GM21528 (cell line): ENCODE data around the gene BICD1.
"Not testable (repeated sequence)": the region's sequence is repeated elsewhere in the genome, so short reads cannot be mapped to it uniquely, and the experiment has no call there.

ENCODE experiments used
- ATAC-seq: cut with Tn5 transposase; IDR thresholded peaks from one replicate; pipeline ENCODE4 v1.9.1; 2021; ENCODE audit warnings: mild to moderate bottlenecking, moderate library complexity; ENCODE audit not compliant: unreplicated experiment, low FRiP score

The BICD1 gene

DNA sequence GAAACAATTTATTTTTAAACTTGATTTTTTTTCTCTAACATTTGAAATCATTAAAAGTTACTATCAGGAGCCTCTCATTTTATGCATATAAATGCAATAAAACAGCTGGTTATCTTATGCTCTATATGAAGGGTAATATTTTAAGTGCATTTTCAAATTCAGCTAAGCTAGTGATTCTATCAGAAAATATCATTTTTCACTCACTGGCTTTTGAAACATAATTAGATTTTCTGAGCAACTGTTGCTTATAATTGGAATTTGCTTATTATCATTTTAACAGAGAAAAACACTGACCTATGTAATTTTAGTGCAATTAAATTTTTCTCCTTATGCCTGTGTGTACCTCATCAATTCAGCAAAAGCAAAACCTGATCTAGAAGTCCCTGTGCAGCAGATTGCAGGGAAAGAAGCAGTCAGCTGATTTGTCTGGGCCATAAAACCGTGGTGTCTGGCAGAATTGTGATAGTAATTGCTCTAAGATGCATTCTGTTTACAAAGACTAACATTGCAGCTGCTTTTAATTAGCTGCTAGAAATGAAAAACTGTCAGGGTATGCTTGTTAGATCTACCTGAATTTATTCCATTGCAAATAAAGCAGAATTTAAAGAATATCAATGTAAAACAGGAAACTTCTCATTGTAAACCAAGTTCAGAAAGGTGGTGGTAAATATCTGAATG is 75.0 kb downstream of the BICD1 start:
- no peak for ATAC-seq

DNA sequence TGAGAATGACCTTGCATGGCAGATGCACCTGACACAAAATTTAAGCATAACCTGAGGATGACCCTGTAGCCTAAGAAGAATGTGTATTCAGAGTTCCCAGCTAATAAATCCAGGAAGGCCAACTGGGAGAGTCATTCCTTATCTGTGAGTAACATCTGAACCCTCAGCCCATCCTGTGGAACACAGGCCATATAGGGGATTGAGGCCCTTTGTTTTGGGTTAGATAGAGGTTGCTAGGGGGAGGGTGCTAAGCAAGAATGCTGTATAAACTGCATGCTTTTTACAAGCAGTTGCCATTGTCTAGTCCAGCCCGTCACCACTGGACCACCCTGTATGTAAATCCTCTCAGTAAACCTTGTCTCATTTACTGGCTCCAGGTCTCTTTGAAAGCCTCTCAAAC is 77.0 kb downstream of the BICD1 start:
- no peak for ATAC-seq

DNA sequence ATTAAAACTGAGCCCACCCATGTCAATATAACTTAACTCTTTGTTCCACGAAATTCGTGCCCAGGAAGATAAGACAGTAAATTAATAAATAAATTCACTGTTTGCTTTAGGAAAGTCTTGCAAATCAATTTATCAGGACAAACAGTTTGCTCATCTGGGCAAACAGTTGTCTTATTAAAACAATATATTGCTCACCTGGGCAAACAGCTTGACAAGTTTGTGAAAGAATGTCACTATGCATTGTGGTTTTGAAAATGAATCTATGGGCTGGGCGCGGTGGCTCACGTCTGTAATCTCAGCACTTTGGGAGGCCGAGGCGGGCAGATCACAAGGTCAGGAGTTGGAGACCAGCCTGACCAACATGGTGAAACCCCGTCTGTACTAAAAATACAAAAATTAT is 80.5 kb downstream of the BICD1 start:
- not testable (repeated sequence) for ATAC-seq

DNA sequence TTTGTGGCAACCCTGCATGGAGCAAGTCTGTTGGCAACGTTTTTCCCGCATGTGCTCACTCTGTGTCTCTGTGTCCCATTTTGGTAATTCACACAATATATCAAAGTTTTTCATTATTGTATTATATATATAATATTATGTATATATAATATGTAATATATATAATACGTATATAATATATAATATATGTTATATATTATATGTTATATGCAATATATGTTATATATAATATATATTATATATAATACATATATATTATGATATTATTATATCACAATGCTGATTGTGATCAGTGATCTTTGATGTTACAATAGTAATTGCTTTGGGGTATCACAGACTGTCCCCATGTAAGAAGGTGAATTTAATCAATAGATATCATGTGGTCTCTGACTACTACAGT is 84.8 kb downstream of the BICD1 start:
- ATAC-seq = no peak

DNA sequence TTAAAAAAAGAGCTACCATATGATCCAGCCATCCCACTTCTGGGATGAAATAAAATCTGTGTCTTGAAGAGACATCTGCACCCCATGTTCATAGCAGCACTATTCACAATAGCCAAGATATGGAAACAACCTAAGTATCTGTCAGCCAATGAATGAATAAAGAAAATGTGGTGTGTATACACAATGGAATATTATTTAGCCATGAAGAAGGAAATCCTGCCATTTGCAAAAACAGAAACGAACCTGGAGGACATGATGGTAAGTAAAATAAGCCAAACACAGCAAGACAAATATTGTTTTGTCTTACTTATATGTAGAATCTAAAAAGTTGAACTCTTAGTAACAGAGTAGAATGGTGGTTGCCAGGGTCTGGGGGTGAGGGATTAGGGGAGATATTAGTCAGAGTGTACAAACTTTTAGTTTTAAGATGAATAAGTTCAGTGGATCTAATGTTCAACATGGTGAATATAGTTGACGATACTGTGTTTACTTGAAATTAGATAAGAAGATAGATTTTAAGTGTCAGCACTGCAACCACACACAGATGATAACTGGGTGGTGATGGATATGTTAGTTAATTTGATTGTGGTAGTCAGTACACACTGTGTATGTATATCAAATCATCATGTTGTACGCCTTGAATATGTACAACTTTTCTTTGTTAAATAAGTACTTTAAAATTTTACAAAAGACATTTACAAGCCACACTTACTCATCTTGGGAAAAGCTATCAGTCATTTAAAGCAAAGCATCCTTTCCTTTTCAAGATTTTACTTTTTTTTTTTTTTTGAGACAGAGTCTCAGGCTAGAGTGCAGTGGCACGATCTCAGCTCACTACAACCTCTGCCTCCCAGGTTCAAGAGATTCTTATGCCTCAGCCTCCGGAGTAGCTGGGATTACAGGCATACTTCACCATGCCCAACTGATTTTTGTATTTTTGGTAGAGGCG is 89.9 kb downstream of the BICD1 start:
- ATAC-seq = no peak

DNA sequence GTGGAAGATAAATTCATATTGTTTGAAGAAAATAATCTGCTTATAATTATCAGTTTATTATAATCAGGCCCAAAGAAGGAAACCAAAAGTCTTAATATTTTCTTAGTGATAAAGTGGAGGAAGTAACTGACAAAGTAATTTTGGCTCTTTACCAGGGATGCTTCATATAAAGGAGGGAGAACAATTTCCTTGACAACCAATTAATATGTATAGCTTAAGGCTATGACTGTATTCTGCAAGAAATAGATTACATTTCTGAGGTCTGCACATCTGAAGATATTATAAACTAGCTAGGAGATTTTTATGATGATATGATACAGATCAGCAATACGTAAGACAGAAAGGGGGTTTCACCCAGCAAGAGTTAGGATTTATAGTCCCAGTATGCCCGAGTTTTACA is 90.8 kb downstream of the BICD1 start:
- ATAC-seq = no peak

DNA sequence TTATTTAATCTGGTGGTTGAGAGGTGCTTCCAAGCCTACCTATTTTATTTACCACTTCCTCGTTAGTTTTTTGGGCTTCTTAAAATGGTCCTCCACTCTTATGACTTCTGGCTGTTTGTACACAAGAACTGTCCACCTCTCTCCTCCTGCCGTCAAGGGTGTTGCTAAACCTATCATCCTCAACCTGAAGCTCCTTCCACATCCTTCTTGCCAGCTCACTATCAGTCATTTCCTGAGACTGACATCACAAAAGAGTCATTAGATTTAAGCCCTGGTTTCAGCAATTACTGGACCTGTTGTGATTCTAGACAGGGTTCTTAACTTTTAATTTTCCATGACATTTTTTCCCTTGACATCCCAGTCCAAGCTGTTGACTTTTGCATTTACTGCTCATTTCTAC is 91.9 kb downstream of the BICD1 start:
- no peak for ATAC-seq

DNA sequence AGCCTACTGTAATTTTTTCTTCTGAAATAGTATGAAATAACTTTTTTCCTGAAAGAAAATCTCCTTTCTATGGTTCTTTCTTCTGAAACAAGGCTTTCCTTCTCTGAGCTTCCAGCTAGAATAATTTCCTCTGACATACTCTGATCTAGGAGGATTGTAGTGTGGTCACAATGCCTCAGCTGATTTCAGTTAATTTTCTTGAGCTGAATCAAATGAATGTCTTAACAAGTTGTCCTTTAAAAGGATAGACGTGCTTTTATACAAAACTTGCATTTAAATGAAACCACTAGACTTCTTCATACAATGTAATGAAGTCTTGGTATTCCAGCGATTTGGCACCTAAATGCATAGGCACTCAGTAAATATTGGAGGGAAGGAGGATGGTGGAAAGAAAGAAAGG is 94.4 kb downstream of the BICD1 start:
- no peak for ATAC-seq

DNA sequence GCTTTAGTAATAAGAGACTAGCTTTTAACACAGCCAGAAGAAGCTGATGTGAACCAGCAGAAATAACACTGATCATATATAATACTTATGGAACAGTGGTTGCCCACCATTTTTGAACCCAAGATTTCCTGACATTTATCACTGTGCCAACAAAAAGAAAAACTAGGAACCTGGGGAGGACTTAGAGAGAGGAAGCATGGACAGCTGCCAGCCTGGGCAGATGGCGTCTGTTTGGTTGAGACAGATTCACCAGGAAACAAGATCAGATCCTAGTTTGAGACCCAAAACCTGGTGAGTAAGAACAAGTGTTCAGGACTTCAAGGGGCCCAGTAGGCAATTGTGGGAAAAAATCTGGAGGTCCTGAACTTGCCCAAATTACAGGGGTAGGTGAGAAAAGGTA is 95.3 kb downstream of the BICD1 start:
- no peak for ATAC-seq

DNA sequence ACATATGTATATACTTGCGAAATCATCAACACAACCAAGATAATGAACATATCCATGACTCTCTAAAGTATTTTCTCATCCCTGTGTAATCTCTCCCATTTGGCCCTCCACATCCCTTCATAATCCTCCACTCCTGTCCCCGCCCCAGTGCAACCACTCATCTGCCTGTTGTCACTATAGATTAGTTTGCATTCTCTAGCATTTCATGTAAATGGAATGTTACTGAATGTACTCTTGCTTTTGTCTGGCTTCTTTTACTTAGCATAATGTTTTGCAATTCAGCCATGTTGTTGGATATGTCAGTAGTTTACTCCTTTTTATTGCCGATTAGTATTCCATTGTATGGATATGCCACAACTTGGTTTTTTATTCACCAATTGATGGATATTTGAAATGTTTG is 99.1 kb downstream of the BICD1 start:
- ATAC-seq = no peak

DNA sequence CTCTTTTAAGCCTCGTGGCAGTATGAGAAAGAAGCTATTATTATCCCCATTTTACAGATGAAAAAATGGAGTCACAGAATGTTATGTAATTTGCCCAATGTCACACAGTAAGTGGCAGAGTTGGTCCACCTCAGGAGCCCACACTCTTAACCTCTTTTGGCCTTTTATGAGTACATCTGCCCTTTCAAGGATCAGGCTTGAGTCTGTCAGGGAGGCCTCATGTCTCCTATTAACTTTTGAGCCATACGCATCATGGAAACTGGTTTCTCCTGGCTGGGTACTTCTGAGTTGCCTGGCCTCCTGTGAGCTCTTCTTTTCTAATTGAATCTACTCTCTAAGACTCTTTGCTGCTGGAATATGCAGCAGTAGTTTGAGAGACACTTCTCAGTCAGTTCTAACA is 101.7 kb downstream of the BICD1 start:
- no peak for ATAC-seq

DNA sequence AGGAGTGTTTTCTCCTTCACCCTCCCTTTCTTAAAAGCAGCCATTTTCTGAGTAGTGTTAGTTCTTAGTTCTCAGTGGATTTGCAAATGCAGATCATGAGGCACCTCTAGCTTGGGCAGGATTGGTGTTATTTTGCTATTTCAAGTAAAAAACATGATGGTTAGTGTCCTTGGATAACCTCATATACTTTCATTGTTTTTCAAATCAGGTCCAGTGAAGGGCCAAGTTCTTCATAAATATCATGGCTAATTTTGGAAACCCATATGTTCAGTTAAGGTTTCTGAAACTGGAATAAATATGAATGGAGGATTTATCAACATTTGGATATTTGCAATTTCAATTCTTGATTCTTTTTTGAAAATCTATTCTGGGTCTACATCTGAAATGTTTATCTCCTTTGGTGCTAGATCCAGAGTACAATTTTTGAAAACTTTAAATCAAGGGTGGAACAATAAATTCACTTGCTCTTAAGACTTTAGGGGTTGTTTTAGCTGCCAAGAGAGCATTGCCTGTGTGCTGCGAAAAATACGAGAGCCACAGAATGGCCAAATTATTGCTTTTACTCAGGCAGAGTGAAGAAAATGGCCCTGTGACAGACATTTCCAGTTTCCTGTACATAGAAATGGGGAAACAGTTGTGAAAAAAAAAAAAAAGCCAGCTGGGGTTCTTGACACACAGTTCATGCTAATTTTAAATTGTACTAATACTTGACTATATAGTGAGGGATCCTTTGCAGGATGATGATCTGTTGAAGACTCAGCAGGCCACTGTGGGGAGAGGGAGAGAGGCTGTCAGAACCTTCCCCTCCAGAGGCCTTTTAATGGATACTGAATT is 104.6 kb downstream of the BICD1 start:
- no peak for ATAC-seq

DNA sequence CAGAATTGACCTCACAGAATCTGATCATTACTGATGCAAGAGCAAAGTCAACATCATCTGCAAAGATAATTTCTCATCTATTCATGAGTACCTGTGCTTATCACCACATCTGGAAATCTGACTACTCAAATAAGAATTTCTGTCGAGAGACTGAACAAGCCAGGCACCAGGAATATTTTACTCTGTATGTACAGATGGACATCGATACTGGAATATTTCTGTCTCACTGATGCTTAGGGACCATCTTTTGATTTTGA is 105.2 kb downstream of the BICD1 start:
- ATAC-seq = no peak

DNA sequence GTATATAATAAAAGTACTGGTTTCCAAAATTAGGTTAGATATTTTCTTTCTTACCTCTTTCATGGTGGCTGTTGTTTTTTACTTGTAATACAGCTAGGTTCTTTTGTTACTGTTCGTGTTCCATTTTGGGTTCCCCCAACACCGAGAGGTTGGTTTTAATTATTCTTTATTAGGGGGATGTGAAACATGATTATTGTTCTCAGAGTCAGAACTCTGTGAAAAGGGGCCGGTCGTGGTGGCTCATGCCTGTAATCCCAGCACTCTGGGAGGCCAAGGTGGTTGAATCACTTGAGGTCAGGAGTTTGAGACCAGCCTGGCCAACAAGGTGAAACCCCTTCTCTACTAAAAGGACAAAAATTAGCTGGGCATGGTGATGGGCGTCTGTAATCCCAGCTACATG is 108.1 kb downstream of the BICD1 start:
- ATAC-seq = no peak

DNA sequence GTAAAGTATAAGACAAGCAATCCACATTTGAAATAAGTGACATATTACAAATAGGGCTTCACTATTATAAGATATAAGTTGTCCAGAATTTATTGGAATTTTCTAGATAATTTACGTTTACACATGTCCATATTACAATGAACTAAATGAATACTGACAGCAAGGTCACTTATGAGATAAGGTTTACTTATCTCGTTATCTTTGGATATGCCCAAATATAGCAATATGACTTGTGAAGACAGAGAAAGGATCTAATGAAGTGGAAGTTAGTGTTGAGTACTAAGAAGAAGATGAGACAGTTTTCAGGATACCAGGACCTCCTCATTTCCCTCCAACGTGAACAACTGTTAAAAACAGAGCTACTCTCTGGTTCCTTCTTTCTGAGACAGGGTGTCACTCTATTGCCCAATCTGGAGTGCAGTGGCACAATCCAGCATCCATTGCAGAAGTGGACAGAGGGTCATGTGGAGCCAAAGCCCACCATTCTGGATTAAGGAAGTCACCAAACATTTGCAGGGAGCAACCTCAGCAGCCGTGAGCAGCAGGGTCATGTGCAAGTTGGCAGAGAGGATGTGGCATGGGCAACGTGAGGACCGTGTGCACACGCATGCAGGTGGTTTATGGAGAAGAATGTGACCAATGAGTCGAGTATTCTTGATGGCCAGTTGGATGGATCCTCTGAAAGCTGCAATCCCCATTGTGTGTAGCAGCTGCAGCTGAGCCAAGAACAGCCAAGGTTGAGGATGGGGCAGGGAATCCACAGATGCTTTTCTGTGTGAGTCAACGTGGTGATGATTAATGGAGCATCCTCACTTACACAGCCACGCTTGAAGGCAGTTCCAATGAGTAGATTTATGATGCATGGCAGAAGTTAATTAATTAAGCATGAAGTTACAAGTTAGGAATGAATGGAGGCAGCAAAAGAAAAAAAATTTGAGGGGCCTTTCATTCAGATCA is 111.0 kb downstream of the BICD1 start:
- ATAC-seq = no peak

DNA sequence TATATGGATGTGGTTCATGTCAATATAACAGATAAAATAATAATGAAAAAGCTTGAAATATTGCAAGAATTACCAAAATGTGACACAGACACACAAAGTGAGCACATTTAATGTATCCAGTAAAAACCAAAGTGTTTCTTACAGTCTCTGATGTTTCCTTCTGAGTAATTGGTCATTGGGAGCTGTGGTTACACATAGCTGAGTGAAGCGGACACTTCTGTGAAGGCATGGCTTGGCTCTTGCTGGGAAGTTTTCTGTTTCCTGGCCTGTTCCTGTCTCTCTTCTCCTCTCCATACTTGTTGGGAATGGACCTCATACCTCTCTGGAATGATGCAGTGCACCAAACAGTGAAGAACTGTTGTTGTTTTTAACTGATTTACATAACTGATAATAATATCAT is 117.3 kb downstream of the BICD1 start:
- ATAC-seq = no peak

DNA sequence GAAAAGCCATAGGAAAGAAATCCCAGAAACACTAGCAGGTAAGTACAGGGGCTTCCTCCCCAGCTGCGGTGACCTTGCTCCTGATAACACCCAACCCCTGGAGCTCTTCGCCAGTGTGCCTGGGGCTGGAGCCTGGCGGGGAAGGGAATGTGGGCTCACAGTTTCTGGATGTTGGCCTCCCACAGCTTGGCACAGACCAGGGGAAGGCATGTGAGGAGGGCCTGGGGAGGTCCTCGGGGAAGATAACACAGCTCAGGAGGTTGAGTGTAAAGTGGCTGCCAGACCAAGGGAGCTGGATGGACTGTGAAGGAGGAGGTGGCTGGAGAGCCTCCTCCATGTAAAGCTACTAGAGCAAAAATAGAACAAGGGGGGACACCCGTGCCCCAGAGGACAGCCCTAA is 120.1 kb downstream of the BICD1 start:
- ATAC-seq = no peak

DNA sequence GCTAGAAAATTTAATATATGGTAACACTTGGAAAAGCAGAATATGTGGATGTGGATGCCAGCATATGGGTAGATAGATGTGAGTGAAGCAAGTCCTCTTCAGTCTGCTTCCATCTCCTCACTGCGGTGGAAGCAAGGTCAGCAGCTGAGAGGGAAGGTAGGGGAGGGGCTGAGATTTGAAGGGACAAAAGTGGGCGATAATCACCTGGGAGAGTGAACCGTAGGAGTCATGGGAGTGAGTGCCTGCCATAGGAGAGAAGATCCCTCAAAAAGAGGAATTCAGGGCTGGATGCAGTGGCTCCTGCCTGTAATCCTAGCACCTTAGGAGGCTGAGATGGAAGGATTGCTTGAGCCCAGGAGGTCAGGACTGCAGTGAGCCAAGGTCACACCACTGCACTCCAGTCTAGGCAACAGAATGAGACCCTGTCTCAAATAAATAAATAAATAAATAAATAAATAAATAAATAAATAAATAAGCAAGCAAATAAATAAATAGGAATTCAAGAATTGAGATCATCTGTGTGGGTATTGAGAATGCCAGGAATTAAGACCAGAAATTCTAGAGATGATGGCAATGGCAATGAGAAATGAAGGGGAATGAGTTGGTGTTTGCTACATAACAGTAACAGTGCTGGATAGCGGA is 123.4 kb downstream of the BICD1 start:
- ATAC-seq = no peak

DNA sequence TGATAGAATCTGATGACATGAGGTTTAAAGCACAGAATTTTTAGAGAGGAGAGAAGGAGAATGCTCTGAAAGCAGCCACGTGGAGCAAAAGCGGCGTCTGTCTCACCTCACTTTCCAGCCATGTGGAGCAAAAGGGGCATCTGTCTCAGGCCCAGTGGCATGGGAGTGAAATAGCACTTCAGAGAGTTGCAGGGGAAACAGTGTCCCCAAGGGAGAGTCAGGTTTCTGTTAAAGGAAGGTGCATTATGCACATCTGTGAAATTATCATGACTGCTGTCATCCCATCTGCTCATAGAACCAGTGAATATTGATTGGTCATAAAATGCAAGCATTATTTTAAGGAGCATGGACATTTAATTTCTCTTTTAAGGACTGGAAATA is 124.0 kb downstream of the BICD1 start:
- no peak for ATAC-seq

DNA sequence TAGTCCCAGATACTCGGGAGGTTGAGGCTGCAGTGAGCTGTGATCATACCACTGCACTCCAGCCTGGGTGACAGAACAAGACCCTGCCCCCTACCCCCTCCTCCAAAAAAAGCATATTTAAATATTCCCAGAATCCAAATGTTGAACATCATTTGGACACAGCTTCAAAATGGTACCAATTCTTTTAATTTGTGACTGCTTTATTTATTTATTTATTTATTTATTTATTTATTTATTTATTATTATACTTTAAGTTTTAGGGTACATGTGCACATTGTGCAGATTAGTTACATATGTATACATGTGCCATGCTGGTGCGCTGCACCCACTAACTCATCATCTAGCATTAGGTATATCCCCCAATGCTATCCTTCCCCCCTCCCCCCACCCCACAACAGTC is 124.7 kb downstream of the BICD1 start:
- ATAC-seq = not testable (repeated sequence)
